Activated T-cell treated with anti-CD3 and anti-CD28 coated beads, Interleukin-2, amount 50 U/mL, for 4 hours (primary cell): ENCODE data around the gene PRPS1L1. TPM values are rescaled to one million over a fixed set of nuclear protein-coding genes. Genes with fewer than 3 reads are reported as not detected.

Experiments
- ATAC-seq, 2 donors: fragments of 200-7000 bp; cut with Tn5 transposase; one replicate each; pipeline ENCODE4 v1.10.0; 2021
- DNase-seq: peaks from one replicate; pipeline ENCODE4 v3.0.0-alpha.2; 2020
- H3K27me3 Mint-ChIP-seq: one replicate; pipeline ENCODE4 v1.8.0; 2021; ENCODE audit warnings: low read depth, mixed read lengths
- H3K36me3 Mint-ChIP-seq: one replicate; pipeline ENCODE4 v1.8.0; 2022; ENCODE audit warnings: mixed read lengths; ENCODE audit not compliant: insufficient read depth
- H3K4me1 Mint-ChIP-seq: one replicate; pipeline ENCODE4 v1.8.0; 2021; ENCODE audit warnings: low read depth, mixed read lengths
- H3K4me3 Mint-ChIP-seq: one replicate; pipeline ENCODE4 v1.8.0; 2021; ENCODE audit warnings: mild to moderate bottlenecking, moderate library complexity, mixed read lengths
- H3K9me3 Mint-ChIP-seq: one replicate; pipeline ENCODE4 v1.8.0; 2021; ENCODE audit warnings: mixed read lengths
- total RNA-seq, 3 donors: library from RNA; stranded (reverse); gene quantifications; one replicate each; pipeline ENCODE4 v1.2.1, GENCODE V29; 2021

Gene PRPS1L1
- not detected for total RNA-seq

- Mint-ChIP-seq H3K27me3 (no peaks in the 10 kb centered on the region), H3K9me3 (no peaks in the 10 kb centered on the region), H3K4me3 (no peak within 1 kb of the TSS), H3K4me1 (no peaks in the 10 kb centered on the region), H3K36me3 (no peaks in the 10 kb centered on the region)
- DNase-seq: no peak
- ATAC-seq: no peak
Measured at GRCh38 chr7:18027628-18028027, at the start of gene PRPS1L1. TSS of gene PRPS1L1 (minus strand) at chr7:18027846.

DNA sequence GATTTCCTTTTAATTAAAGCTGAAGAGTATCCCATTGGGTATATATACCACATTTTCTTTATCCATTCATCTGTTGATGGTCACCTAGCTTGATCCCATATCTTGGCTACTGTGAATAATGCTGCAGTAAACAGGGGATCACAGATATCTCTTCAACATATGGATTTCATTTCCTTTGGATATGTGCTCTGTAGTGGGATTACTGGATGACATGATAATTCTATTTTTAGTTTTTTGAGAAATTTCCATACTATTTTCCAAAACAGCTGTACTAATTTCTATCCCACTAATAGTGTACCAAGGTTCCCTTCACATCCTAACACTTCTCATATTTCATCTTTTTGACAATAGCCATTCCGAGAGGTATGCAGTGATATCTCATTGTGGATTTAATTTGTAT lies 48.8 kb upstream of the PRPS1L1 start:
- Mint-ChIP-seq H3K4me1 (no peaks in the 10 kb centered on the region), H3K4me3 (no peak overlapping the region), H3K9me3 (peaks cover 6% of the 10 kb centered on the region), H3K36me3 (peaks cover under 1% of the 10 kb centered on the region), H3K27me3 (no peaks in the 10 kb centered on the region)
- no peak for ATAC-seq
- DNase-seq: no peak

DNA sequence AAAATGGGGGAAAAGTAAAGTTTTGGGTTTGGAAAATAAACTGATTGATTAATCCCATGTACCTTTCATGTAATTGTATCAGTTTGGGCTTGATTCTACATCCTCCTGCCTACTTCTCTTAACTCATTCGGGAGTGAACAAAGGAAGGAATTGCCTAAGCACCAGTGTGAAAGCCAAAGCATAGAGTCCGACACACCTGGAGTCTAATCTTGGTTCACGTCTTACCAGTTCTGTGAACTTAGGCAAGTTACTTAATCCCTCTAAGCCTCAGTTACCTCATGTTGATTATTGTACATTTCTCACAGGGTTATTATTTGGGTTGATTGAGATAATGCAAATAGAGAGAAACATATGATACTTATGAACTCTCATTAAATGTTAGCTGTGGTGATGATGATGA lies 41.1 kb upstream of the PRPS1L1 start:
- H3K9me3 Mint-ChIP-seq: no peaks in the 10 kb centered on the region
- H3K27me3 Mint-ChIP-seq: no peaks in the 10 kb centered on the region
- ATAC-seq (no peak), DNase-seq (no peak)
- no peak overlapping the region for H3K4me3 Mint-ChIP-seq
- H3K36me3 Mint-ChIP-seq: no peaks in the 10 kb centered on the region
- H3K4me1 Mint-ChIP-seq: no peaks in the 10 kb centered on the region

DNA sequence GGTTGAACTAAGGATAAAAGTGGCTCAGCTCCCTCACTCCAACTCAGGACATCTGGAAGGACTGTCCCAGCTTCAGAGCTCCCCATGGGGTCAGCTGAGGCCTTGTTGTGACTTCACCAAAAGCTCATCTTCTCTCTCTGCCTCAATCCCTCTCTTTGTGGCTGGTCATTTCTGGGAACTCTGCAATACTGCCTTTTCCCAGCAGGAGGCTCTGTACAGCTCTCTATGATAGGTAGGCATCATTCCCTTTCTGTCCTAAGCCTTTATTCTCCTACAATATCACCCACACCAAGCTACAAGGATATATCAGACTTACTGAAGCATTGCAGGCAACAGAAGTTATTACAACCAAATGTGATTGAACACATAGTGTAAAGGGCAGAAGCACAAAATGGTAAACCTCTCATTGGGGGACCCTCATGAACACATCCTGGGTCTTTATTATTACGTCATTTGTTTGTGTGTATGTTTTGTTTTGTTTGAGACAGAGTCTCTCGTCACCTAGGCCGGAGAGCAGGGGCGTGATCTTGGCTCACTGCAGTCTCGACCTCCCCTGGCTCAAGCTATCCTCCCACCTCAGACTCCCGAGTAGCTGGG lies 36.7 kb upstream of the PRPS1L1 start:
- no peaks in the 10 kb centered on the region for H3K36me3 Mint-ChIP-seq
- H3K4me3 Mint-ChIP-seq: no peak overlapping the region
- peaks cover 3% of the 10 kb centered on the region for H3K27me3 Mint-ChIP-seq
- ATAC-seq: no peak
- H3K4me1 Mint-ChIP-seq: no peaks in the 10 kb centered on the region
- H3K9me3 Mint-ChIP-seq: no peaks in the 10 kb centered on the region
- no peak for DNase-seq

- no peak overlapping the region for H3K4me3 Mint-ChIP-seq
- no peak for DNase-seq
- peaks cover 3% of the 10 kb centered on the region for H3K27me3 Mint-ChIP-seq
- H3K9me3 Mint-ChIP-seq: no peaks in the 10 kb centered on the region
- H3K4me1 Mint-ChIP-seq: no peaks in the 10 kb centered on the region
- no peak for ATAC-seq
- H3K36me3 Mint-ChIP-seq: no peaks in the 10 kb centered on the region
Measured at GRCh38 chr7:18063149-18063901, 35.7 kb upstream of the PRPS1L1 start.

DNA sequence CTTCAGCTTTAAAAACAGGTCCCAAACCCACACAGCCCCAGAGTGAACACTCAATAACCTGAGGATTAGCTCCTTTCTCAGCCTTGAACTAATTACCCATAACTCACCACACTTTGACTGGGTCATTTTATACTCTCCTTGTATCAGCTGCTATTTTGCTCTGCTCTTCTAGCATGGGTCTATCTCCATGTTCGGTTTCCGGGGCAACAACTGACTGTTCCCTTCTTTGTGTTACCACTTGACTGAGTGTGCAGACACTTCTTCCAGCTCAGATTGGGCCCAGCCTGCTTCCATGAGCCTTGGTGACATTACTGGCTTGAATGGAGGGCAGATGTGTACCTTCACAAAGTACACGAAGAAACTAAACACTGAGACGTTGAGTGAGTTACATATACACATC lies 31.5 kb upstream of the PRPS1L1 start:
- no peak for ATAC-seq

DNA sequence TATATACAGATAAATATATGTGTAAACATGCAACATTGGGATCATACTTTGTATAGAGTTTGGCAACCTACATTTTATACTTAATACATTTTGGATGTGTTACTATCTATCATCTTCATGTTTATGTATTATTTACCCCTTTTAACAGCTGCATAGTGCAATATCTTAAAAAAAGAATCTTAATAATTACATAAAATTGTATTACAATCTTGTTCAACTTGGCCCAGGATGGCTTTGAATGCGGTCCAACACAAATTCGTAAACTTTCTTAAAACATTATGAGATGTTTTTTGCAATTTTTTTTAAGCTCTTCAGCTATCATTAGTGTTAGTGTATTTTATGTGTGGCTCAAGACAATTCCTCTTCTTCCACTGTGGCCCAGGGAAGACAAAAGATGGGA lies 26.3 kb upstream of the PRPS1L1 start:
- no peak overlapping the region for H3K4me3 Mint-ChIP-seq
- H3K36me3 Mint-ChIP-seq: no peaks in the 10 kb centered on the region
- DNase-seq (no peak), ATAC-seq (no peak)
- H3K4me1 Mint-ChIP-seq: no peaks in the 10 kb centered on the region
- H3K9me3 Mint-ChIP-seq: no peaks in the 10 kb centered on the region
- H3K27me3 Mint-ChIP-seq: peaks cover 5% of the 10 kb centered on the region

More for the DNA sequence above, 31.5 kb upstream of the PRPS1L1 start:
- Mint-ChIP-seq H3K4me1 (no peaks in the 10 kb centered on the region), H3K36me3 (no peaks in the 10 kb centered on the region), H3K9me3 (no peaks in the 10 kb centered on the region), H3K27me3 (peaks cover 8% of the 10 kb centered on the region), H3K4me3 (no peak overlapping the region)
- no peak for DNase-seq

DNA sequence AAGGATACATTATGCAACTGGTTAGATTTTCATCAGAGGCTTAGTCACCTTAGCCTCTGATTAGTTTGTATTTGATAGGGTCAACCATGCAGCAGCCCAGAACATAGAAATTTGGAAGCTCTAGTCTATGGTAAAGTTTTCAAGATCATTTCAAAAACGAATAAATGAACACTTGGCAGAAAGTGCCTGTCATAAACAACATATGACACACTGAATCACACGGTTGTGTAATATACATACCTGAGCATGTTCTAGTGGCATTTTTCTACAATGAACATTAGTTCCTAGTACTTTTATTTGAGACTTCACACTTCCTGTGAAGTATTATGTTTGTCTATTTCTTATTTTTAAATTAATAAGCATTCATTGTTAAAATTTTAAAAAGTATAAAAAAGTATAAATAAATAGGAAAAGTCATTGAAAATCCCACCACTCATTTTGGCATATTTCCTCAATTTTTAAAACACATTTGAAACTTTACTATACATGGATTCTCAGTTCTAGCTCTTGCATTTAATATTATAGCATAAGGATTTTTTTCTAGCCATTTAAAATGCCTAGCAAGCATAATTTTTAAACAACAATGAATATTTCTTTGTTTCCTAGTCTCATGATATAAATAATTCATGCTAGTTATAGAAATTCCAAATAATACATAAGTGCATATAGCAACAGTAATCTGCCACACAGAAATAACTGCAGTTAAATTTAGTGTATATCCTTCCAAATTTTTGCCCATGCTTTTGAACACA lies 25.7 kb upstream of the PRPS1L1 start:
- no peak overlapping the region for H3K4me3 Mint-ChIP-seq
- peaks cover 5% of the 10 kb centered on the region for H3K27me3 Mint-ChIP-seq
- DNase-seq (no peak), ATAC-seq (no peak)
- no peaks in the 10 kb centered on the region for H3K36me3 Mint-ChIP-seq
- no peaks in the 10 kb centered on the region for H3K4me1 Mint-ChIP-seq
- no peaks in the 10 kb centered on the region for H3K9me3 Mint-ChIP-seq

DNA sequence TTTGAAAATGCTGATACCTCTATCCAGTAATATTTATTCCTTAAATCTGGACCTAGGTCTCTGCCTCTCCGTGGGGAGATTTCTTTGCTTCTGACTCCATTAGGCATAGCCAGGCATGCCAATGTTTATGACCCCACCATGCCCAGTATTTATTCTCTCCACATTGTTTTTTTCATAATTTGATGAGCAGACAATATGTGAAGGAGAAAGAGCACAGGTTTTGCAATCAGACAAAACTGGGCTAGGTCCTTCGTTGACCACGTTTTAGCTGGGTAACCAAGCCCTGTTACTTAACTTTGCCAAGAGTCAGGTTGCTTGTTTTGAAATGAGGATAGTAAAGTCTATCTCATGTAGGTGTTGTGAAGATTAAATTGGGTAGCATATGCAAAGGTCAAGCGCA lies 21.6 kb upstream of the PRPS1L1 start:
- no peak overlapping the region for H3K4me3 Mint-ChIP-seq
- H3K9me3 Mint-ChIP-seq: no peaks in the 10 kb centered on the region
- DNase-seq (no peak), ATAC-seq (no peak)
- no peaks in the 10 kb centered on the region for H3K27me3 Mint-ChIP-seq
- no peaks in the 10 kb centered on the region for H3K36me3 Mint-ChIP-seq
- no peaks in the 10 kb centered on the region for H3K4me1 Mint-ChIP-seq

DNA sequence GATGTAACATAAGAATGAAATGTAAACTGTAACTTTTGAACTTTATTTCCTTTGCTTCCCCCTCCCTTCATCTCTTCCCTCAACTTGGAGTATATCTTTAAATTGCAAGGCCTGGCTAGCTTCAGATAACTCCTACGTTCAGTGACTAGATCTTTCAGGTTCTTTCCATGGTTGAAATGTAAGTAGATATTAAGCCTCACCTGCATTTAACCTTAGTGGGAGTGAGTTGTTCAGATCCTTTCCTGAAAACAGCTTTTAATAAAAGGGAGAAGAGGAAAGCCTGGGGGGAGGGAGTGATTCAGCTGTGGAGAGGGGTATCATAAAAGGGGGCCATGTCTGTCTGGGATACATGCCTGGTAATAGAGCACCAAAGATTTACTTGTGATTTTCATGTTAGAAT lies 19.0 kb upstream of the PRPS1L1 start:
- H3K4me1 Mint-ChIP-seq: no peaks in the 10 kb centered on the region
- ATAC-seq (no peak), DNase-seq (no peak)
- H3K4me3 Mint-ChIP-seq: no peak overlapping the region
- peaks cover 3% of the 10 kb centered on the region for H3K9me3 Mint-ChIP-seq
- no peaks in the 10 kb centered on the region for H3K27me3 Mint-ChIP-seq
- no peaks in the 10 kb centered on the region for H3K36me3 Mint-ChIP-seq

GRCh38 chr7:18045171-18045570 lies 17.5 kb upstream of the PRPS1L1 start:
- H3K4me1 Mint-ChIP-seq: no peaks in the 10 kb centered on the region

GRCh38 chr7:18041191-18041590 lies 13.5 kb upstream of the PRPS1L1 start:
- no peak for DNase-seq
- no peak for ATAC-seq
- H3K4me3 Mint-ChIP-seq: no peak overlapping the region
- H3K4me1 Mint-ChIP-seq: no peaks in the 10 kb centered on the region
- H3K9me3 Mint-ChIP-seq: peaks cover 3% of the 10 kb centered on the region
- H3K36me3 Mint-ChIP-seq: no peaks in the 10 kb centered on the region
- peaks cover 6% of the 10 kb centered on the region for H3K27me3 Mint-ChIP-seq

More at GRCh38 chr7:18045171-18045570, 17.5 kb upstream of the PRPS1L1 start:
- Mint-ChIP-seq H3K27me3 (no peaks in the 10 kb centered on the region), H3K36me3 (no peaks in the 10 kb centered on the region), H3K9me3 (peaks cover 3% of the 10 kb centered on the region), H3K4me3 (no peak overlapping the region)
- DNase-seq (no peak), ATAC-seq (no peak)

DNA sequence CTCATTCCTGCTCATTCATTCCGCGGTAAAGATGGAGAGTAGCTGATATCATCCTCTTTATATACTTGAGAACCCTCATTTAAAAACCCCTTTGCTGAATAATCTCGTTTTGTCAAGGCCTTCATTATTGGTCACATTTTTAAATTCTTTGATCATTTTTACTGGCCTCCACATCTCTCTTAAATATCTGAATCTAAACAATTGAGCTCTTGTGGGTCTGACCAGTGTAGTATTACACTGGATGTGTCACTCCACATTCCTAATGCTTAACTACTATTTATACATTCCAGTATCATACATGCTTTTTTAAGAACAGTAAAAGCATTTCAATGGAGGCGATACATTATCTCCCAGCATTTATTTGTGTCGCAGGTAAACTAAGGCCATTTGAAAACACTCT lies 12.6 kb upstream of the PRPS1L1 start:
- H3K4me1 Mint-ChIP-seq: no peaks in the 10 kb centered on the region
- ATAC-seq (no peak), DNase-seq (no peak)
- peaks cover 6% of the 10 kb centered on the region for H3K27me3 Mint-ChIP-seq
- no peak overlapping the region for H3K4me3 Mint-ChIP-seq
- H3K9me3 Mint-ChIP-seq: peaks cover 3% of the 10 kb centered on the region
- no peaks in the 10 kb centered on the region for H3K36me3 Mint-ChIP-seq

- no peaks in the 10 kb centered on the region for H3K36me3 Mint-ChIP-seq
- no peak for DNase-seq
Measured at GRCh38 chr7:18038382-18038781, 10.7 kb upstream of the PRPS1L1 start.

GRCh38 chr7:18037609-18038008 lies 10.0 kb upstream of the PRPS1L1 start:
- H3K4me1 Mint-ChIP-seq: no peaks in the 10 kb centered on the region
- DNase-seq: no peak
- H3K36me3 Mint-ChIP-seq: no peaks in the 10 kb centered on the region
- no peak overlapping the region for H3K4me3 Mint-ChIP-seq
- no peak for ATAC-seq
- peaks cover 12% of the 10 kb centered on the region for H3K27me3 Mint-ChIP-seq
- H3K9me3 Mint-ChIP-seq: no peaks in the 10 kb centered on the region

More at GRCh38 chr7:18038382-18038781, 10.7 kb upstream of the PRPS1L1 start:
- no peak for ATAC-seq
- H3K9me3 Mint-ChIP-seq: peaks cover 3% of the 10 kb centered on the region
- H3K4me1 Mint-ChIP-seq: no peaks in the 10 kb centered on the region
- no peak overlapping the region for H3K4me3 Mint-ChIP-seq
- peaks cover 12% of the 10 kb centered on the region for H3K27me3 Mint-ChIP-seq
